Neural progenitor cell (in vitro differentiated cells): ENCODE results near the gene CD96.

Experiments used
- EZH2 ChIP-seq: fragments of 200-600 bp; sonication (generic); IDR thresholded peaks from 2 replicates; pipeline ENCODE4 v1.6.1; 2017; ENCODE audit warnings: antibody characterized with exemption, mild to moderate bottlenecking, moderate library complexity
- EZH2phosphoT487 ChIP-seq: fragments of 200-600 bp; sonication (generic); IDR thresholded peaks from 2 replicates; pipeline ENCODE4 v1.6.1; 2017; ENCODE audit warnings: antibody characterized with exemption
- TF ChIP-seq, protein P1 (sequence below): fragments of 200-600 bp; sonication (generic); IDR thresholded peaks from 2 replicates; pipeline ENCODE4 v1.5.1; 2017; ENCODE audit warnings: antibody characterized with exemption, mild to moderate bottlenecking

DNA sequence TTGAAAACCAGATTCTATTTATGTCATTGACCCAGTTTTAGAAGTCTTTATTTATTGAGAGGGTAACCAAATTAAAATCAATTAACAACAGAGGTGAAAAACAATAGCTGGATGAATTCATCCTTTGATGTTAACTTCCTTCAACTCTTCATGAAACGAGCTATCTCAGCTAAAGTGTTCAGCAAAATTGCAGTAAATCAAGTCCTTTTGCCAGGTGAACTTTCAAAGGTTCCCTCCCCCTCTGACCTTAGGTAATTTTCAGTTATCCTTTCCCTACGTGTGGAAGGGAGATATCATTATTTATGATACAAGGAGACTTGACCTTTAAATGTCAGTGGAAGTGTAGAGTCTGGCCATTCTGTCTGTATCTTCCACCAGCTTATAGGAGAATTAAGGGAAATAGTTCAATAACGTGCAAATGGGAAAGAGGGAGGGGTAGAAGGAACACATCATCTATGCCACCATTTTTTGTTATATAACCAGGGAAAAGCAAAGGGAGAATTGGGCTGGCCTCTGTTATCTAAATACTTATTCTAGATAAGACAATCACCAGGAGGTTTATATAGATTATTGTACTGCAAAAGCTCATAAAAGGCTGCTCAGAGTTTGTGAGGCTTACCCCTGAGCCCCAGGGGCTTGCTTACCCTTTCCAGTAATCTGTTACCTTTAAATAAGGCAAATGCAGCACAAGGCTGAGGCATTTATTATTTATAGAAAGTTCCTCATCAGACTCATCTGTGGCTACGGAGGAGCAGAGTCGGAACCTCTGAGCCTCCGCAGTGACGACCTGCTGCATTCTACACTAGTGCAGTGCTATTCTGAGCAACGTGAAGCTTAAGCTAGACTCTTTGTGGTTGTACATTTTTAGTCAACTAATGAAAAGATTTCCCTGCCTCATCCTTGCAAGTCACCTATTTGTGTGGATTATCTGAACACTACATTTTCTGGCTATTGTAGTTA, 150.9 kb downstream of the CD96 start:
- TF ChIP-seq, protein P1, sequence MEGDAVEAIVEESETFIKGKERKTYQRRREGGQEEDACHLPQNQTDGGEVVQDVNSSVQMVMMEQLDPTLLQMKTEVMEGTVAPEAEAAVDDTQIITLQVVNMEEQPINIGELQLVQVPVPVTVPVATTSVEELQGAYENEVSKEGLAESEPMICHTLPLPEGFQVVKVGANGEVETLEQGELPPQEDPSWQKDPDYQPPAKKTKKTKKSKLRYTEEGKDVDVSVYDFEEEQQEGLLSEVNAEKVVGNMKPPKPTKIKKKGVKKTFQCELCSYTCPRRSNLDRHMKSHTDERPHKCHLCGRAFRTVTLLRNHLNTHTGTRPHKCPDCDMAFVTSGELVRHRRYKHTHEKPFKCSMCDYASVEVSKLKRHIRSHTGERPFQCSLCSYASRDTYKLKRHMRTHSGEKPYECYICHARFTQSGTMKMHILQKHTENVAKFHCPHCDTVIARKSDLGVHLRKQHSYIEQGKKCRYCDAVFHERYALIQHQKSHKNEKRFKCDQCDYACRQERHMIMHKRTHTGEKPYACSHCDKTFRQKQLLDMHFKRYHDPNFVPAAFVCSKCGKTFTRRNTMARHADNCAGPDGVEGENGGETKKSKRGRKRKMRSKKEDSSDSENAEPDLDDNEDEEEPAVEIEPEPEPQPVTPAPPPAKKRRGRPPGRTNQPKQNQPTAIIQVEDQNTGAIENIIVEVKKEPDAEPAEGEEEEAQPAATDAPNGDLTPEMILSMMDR = no peak
- TF ChIP-seq EZH2phosphoT487 (no peak), EZH2 (no peak)
